H1 (cell line): Measurements from ENCODE around the gene PRR5L. TPM values are rescaled to one million over a fixed set of nuclear protein-coding genes. Genes with fewer than 3 reads are reported as not detected.

ENCODE experiments used
- CTCF ChIA-PET: fragments of 300-600 bp; sonication (Branson Sonifier 250); formaldehyde crosslinking; loops from one replicate; lab custom pipeline; 2021; ENCODE audit not compliant: partially characterized antibody; lab: Charles Lee
- POLR2A ChIA-PET: fragments of 300-600 bp; sonication (Branson Sonifier 250); formaldehyde crosslinking; loops from one replicate; lab custom pipeline; 2021; ENCODE audit warnings: inconsistent platforms; ENCODE audit not compliant: partially characterized antibody; lab: Charles Lee
- DNase-seq, 2 experiments: peaks; one replicate each; pipeline versions ENCODE4 v3.0.0 to v3.0.0-alpha.2; 2010 to 2022; ENCODE audit warnings: low spot score in 2 of 2, low read depth in 1 of 2, mixed read lengths in 1 of 2
- FAIRE-seq: peaks from 2 replicates; lab custom pipeline; 2011; peaks lifted over from hg19 to GRCh38; lab: Jason Lieb, UNC
- H2AFZ ChIP-seq: 2 replicates; pipeline ENCODE4 v1.8.1; 2012; ENCODE audit warnings: low read length, inconsistent platforms
- H2AK5ac ChIP-seq: 2 replicates; pipeline ENCODE4 v1.6.1; 2013; ENCODE audit warnings: low read depth, low read length
- H2BK120ac ChIP-seq: replicated peaks from 2 replicates; pipeline ENCODE3; 2013; ENCODE audit warnings: low read depth, low read length, inconsistent platforms
- H2BK12ac ChIP-seq: 2 replicates; pipeline ENCODE4 v1.6.1; 2013; ENCODE audit warnings: low read depth, low read length
- H2BK15ac ChIP-seq: 2 replicates; pipeline ENCODE4 v1.6.1; 2013; ENCODE audit warnings: low read length
- H2BK20ac ChIP-seq: 2 replicates; pipeline ENCODE4 v1.6.1; 2013; ENCODE audit warnings: low read length
- H2BK5ac ChIP-seq: 2 replicates; pipeline ENCODE4 v1.6.1; 2013; ENCODE audit warnings: low read depth, low read length
- H3K14ac ChIP-seq: 2 replicates; pipeline ENCODE4 v1.6.1; 2013; ENCODE audit warnings: inconsistent platforms; ENCODE audit not compliant: insufficient read length
- H3K18ac ChIP-seq: 2 replicates; pipeline ENCODE4 v1.6.1; 2013; ENCODE audit warnings: low read length; ENCODE audit errors: extremely low read depth
- H3K23ac ChIP-seq: 2 replicates; pipeline ENCODE4 v1.6.1; 2013; ENCODE audit warnings: inconsistent platforms; ENCODE audit not compliant: insufficient read length
- H3K23me2 ChIP-seq: 2 replicates; pipeline ENCODE4 v1.6.1; 2013; ENCODE audit warnings: low read depth, low read length
- H3K27ac ChIP-seq: 2 replicates; pipeline ENCODE4 v1.6.1; 2011; ENCODE audit warnings: low read depth, low read length, inconsistent platforms
- H3K27me3 ChIP-seq, 4 experiments: replicated peaks in 1 of 4; 1 replicate in 1 of 4; 2 replicates in 3 of 4; pipeline versions ENCODE4 v1.6.1 to v1.8.1; 2011 to 2013; ENCODE audit warnings: low read length in 3 of 4, mild to moderate bottlenecking in 3 of 4, inconsistent platforms in 2 of 4, mixed read lengths in 2 of 4, moderate library complexity in 1 of 4; ENCODE audit not compliant: control insufficient read depth in 3 of 4, insufficient read depth in 3 of 4; ENCODE audit errors: extremely low read depth in 1 of 4
- H3K36me3 ChIP-seq, 4 experiments: 2 replicates each; pipeline versions ENCODE4 v1.6.1 to v1.8.1; 2011 to 2013; ENCODE audit warnings: mild to moderate bottlenecking in 4 of 4, low read length in 3 of 4, moderate library complexity in 2 of 4, control low read depth in 1 of 4, inconsistent platforms in 1 of 4; ENCODE audit not compliant: insufficient read depth in 4 of 4, control insufficient read depth in 2 of 4
- H3K4ac ChIP-seq: replicated peaks from 2 replicates; pipeline ENCODE3; 2013; ENCODE audit warnings: low read length, low read depth, mixed read lengths, inconsistent platforms; ENCODE audit not compliant: insufficient read length
- H3K4me1 ChIP-seq, 4 experiments: replicated peaks in 1 of 4; 1 replicate in 1 of 4; 2 replicates in 3 of 4; pipeline versions ENCODE4 v1.6.1 to v1.8.1; 2011 to 2013; ENCODE audit warnings: low read length in 3 of 4, inconsistent platforms in 2 of 4, mixed read lengths in 1 of 4; ENCODE audit not compliant: insufficient read depth in 4 of 4, control insufficient read depth in 3 of 4
- H3K4me2 ChIP-seq, 2 experiments: 2 replicates each; pipeline versions ENCODE4 v1.6.1 to v1.8.1; 2011 to 2013; ENCODE audit warnings: low read depth in 2 of 2, low read length in 2 of 2, control low read depth in 1 of 2, inconsistent platforms in 1 of 2, mild to moderate bottlenecking in 1 of 2; ENCODE audit not compliant: insufficient read depth in 1 of 2
- H3K4me3 ChIP-seq, 4 experiments: fragments of 200-600, 300-600 bp in 1 of 4; sonication (generic), shearing (Covaris generic), sonication (Bioruptor Twin) in 1 of 4; 2 replicates each; pipeline versions ENCODE4 v1.5.1 to v1.8.1; 2011 to 2016; ENCODE audit warnings: low read length in 4 of 4, low read depth in 3 of 4, control low read depth in 2 of 4, inconsistent platforms in 2 of 4, mild to moderate bottlenecking in 2 of 4, mixed read lengths in 1 of 4, moderate library complexity in 1 of 4; ENCODE audit not compliant: insufficient read depth in 2 of 4; ENCODE audit errors: extremely low read depth in 1 of 4
- H3K56ac ChIP-seq: replicated peaks from 2 replicates; pipeline ENCODE3; 2013; ENCODE audit warnings: low read depth, mild to moderate bottlenecking, mixed read lengths, low read length, inconsistent platforms; ENCODE audit not compliant: insufficient read length
- H3K79me1 ChIP-seq: 2 replicates; pipeline ENCODE4 v1.6.1; 2013; ENCODE audit warnings: low read depth, low read length, control low read depth
- H3K79me2 ChIP-seq, 2 experiments: 2 replicates each; pipeline versions ENCODE4 v1.6.1 to v1.8.1; 2012 to 2013; ENCODE audit warnings: low read length in 2 of 2, mild to moderate bottlenecking in 2 of 2, inconsistent platforms in 1 of 2; ENCODE audit not compliant: insufficient read depth in 2 of 2, control insufficient read depth in 1 of 2
- H3K9ac ChIP-seq, 4 experiments: replicated peaks in 1 of 4; 1 replicate in 1 of 4; 2 replicates in 3 of 4; pipeline versions ENCODE4 v1.6.1 to v1.8.1; 2011 to 2013; ENCODE audit warnings: low read depth in 3 of 4, low read length in 3 of 4, control low read depth in 2 of 4, mild to moderate bottlenecking in 2 of 4, moderate library complexity in 2 of 4, inconsistent platforms in 1 of 4; ENCODE audit errors: extremely low read depth in 1 of 4
- H3K9me3 ChIP-seq, 2 experiments: 2 replicates each; pipeline versions ENCODE4 v1.6.1 to v1.8.1; 2012 to 2013; ENCODE audit warnings: mild to moderate bottlenecking in 2 of 2, moderate library complexity in 2 of 2, control low read depth in 1 of 2, inconsistent platforms in 1 of 2, low read depth in 1 of 2, low read length in 1 of 2, mixed read lengths in 1 of 2; ENCODE audit not compliant: insufficient read depth in 2 of 2
- H4K20me1 ChIP-seq, 2 experiments: replicated peaks in 1 of 2; 2 replicates each; pipeline versions ENCODE3 to v1.8.1; 2011 to 2013; ENCODE audit warnings: inconsistent platforms in 2 of 2, low read length in 2 of 2, mild to moderate bottlenecking in 1 of 2; ENCODE audit not compliant: insufficient read depth in 2 of 2, control insufficient read depth in 1 of 2
- H4K5ac ChIP-seq: 2 replicates; pipeline ENCODE4 v1.6.1; 2013; ENCODE audit warnings: low read length, low read depth, mixed read lengths, inconsistent platforms; ENCODE audit not compliant: insufficient read length
- H4K8ac ChIP-seq: 2 replicates; pipeline ENCODE4 v1.8.0; 2013; ENCODE audit warnings: mild to moderate bottlenecking, moderate library complexity, low read length, inconsistent platforms; ENCODE audit not compliant: insufficient read depth; ENCODE audit errors: extremely low read depth
- H4K91ac ChIP-seq: replicated peaks from 2 replicates; pipeline ENCODE3; 2013; ENCODE audit warnings: low read length, mixed read lengths, inconsistent platforms; ENCODE audit not compliant: insufficient read length
- CBX5 ChIP-seq: fragments of 300-800, 300-1000 bp; sonication (generic); IDR thresholded peaks from 2 replicates; pipeline ENCODE4 v1.7.1; 2016; ENCODE audit warnings: antibody characterized with exemption, low read length, low read depth
- CEBPB ChIP-seq: IDR thresholded peaks from 2 replicates; pipeline ENCODE4 v1.6.1; 2012; ENCODE audit warnings: low read depth, low read length
- CTCF ChIP-seq, 3 experiments: IDR thresholded peaks; 1 replicate in 2 of 3; 2 replicates in 1 of 3; pipeline versions ENCODE4 v1.5.1 to v1.6.1; 2011; ENCODE audit warnings: low read length in 3 of 3, mild to moderate bottlenecking in 3 of 3, inconsistent platforms in 2 of 3, low read depth in 1 of 3, moderate library complexity in 1 of 3; ENCODE audit not compliant: insufficient read depth in 1 of 3; ENCODE audit errors: control extremely low read depth in 1 of 3
- WGBS, 2 experiments: shearing (Covaris generic) in 1 of 2; methylation state at CpG; one replicate each; pipeline versions ENCODE4 v1.1.6 to v1.1.7; 2013 to 2015; ENCODE audit warnings: low lambda C conversion rate in 2 of 2, mixed read lengths in 2 of 2, inconsistent platforms in 1 of 2, low coverage in 1 of 2, missing lambda C conversion rate in 1 of 2; ENCODE audit not compliant: insufficient replicate concordance in 2 of 2, insufficient coverage in 1 of 2, insufficient read length in 1 of 2; ENCODE audit errors: extremely low coverage in 1 of 2, missing lambda C conversion rate in 1 of 2; 5-methylcytosine and 5-hydroxymethylcytosine counted together
- polyA plus RNA-seq, 7 experiments: library from polyadenylated mRNA; depleted of rRNA in 3 of 7; stranded (reverse) in 5 of 7; unstranded in 2 of 7; fragments of >200 nt in 5 of 7; fragments of 200-250 nt in 2 of 7; gene quantifications; 1 replicate in 5 of 7; 2 replicates in 1 of 7; 4 replicates in 1 of 7; pipeline versions ENCODE4 v1.2.1 to v1.2.3, GENCODE V29; 2011 to 2013; ENCODE audit warnings: missing spikeins in 2 of 7, mixed read lengths in 2 of 7
- total RNA-seq: library from RNA; stranded (reverse); fragmentation: NEBNext Ultra II Directional; extraction: Animal tissue kit (Norgen Biotek cat#: 25700); gene quantifications from 2 replicates; pipeline ENCODE4 v1.2.1, GENCODE V29; 2021

PRR5L gene
- total and polyA plus RNA-seq, 2 of the 8 experiments (the other 6 are each of a cell fraction or from before 2014, with no cell fraction given) = 6.6 to 10.1 TPM

GRCh38 chr11:36507824-36508489 is 211.9 kb downstream of the PRR5L start:
- TF ChIP-seq CTCF (IDR thresholded peaks at IDR 0.05; ENCODE audit: control extremely low read depth in 1 of 3, insufficient read depth in 1 of 3, low read depth in 1 of 3, low read length in 3 of 3) = no peak
- TF ChIP-seq CBX5 = no peak
- peak; percentile 15; the same call in 1 of the 2 replicates for TF ChIP-seq CEBPB

More at GRCh38 chr11:36507824-36508489, 211.9 kb downstream of the PRR5L start:
- FAIRE-seq (no peak), DNase-seq (no peak)
- Histone ChIP-seq H3K4me2 (peak overlapping the region in 1 of 2 experiments; percentile 53; a peak in 1 of 4 replicates), H3K79me2 (0 out of 4 replicates have a peak, but pooled peaks cover 0 to 6% of the 10 kb centered on the region in 2 experiments), H4K8ac (no peak overlapping the region), H2BK20ac (no peak overlapping the region), H3K18ac (no peak overlapping the region), H3K23me2 (peaks cover 2% of the 10 kb centered on the region; the same call in 1 of the 2 replicates), H3K4me1 (no peaks in the 10 kb centered on the region; a peak in 2 of 7 replicates), H3K56ac (no peak overlapping the region), H3K27me3 (no peaks in the 10 kb centered on the region; a peak in 2 of 7 replicates), H2BK120ac (no peak overlapping the region), H3K9me3 (no peaks in the 10 kb centered on the region), H3K4me3 (no peak overlapping the region), H3K4ac (no peak overlapping the region), H4K5ac (no peak overlapping the region), H3K79me1 (no peaks in the 10 kb centered on the region; the same call in 1 of the 2 replicates), H3K9ac (no peak overlapping the region), H4K91ac (no peak overlapping the region), H4K20me1 (peaks cover 0 to 9% of the 10 kb centered on the region in 2 experiments), H2AFZ (no peak overlapping the region), H3K27ac (no peak overlapping the region), H3K14ac (no peak overlapping the region), H2AK5ac (no peak overlapping the region), H2BK12ac (no peak overlapping the region), H3K23ac (no peak overlapping the region), H2BK5ac (no peak overlapping the region), H2BK15ac (no peak overlapping the region), H3K36me3 (no peaks in the 10 kb centered on the region)
- ChIA-PET POLR2A (interaction anchor here (1.2 kb wide), 1 partner anchor 8 kb away, joined by 3 read pairs; no protein-coding TSS in a partner anchor), CTCF (interaction anchor here (0.9 to 1.8 kb wide), 5 partner anchors 10 to 29 kb away, joined by 3 to 8 read pairs (median 5); no protein-coding TSS in a partner anchor)
- WGBS, 2 experiments = 90% methylated on average over 7 of the region's 7 CpGs; no CpG with 5 or more reads in 1 of the 2 experiments
